Measurements from ENCODE around the gene IMMP1L.

DNA sequence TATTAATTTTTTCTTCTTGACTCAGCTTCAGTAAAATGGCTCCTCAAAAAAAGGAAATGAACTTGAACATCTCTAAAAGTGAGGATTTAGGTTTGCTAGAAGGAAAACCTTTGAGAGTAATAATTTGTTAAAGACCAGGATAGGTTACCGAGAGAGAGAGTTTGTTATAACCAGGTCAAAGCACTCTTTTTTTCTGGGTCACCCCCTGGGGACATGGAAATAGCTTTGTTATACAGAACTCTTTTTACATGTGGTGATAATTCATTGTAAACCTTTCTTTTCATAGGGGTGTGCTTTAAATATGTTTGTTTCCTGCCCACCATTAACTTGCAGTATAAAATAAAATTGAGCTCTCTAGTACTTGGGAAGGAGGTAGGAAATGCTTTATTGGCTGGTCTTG, 92.1 kb downstream of the IMMP1L start:
- TF ChIP-seq, protein P1, sequence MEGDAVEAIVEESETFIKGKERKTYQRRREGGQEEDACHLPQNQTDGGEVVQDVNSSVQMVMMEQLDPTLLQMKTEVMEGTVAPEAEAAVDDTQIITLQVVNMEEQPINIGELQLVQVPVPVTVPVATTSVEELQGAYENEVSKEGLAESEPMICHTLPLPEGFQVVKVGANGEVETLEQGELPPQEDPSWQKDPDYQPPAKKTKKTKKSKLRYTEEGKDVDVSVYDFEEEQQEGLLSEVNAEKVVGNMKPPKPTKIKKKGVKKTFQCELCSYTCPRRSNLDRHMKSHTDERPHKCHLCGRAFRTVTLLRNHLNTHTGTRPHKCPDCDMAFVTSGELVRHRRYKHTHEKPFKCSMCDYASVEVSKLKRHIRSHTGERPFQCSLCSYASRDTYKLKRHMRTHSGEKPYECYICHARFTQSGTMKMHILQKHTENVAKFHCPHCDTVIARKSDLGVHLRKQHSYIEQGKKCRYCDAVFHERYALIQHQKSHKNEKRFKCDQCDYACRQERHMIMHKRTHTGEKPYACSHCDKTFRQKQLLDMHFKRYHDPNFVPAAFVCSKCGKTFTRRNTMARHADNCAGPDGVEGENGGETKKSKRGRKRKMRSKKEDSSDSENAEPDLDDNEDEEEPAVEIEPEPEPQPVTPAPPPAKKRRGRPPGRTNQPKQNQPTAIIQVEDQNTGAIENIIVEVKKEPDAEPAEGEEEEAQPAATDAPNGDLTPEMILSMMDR (IDR thresholded peaks at IDR 0.05), result no peak
- no peak for TF ChIP-seq EZH2 (IDR thresholded peaks at IDR 0.05; ENCODE audit: borderline replicate concordance, insufficient read depth, low read depth, low read length, poor library complexity, severe bottlenecking)

Data from B cell (primary cell).